ENCODE measurements around the gene ABHD17A.
A peak's percentile ranks its signal among the peaks of the same experiment; 100 is the strongest.

Gene ABHD17A

GRCh38 chr19:1851654-1852580 is 33.4 kb downstream of the ABHD17A start:
- DNase-seq, result peak; percentile 27

- DNase-seq, result no peak
Measured at GRCh38 chr19:1850809-1851653, 34.3 kb downstream of the ABHD17A start.

GRCh38 chr19:1849886-1850398 is 35.4 kb downstream of the ABHD17A start:
- no peak for DNase-seq

GRCh38 chr19:1849132-1849474 is 36.2 kb downstream of the ABHD17A start:
- DNase-seq, result no peak

- DNase-seq, result peak; percentile 97
Measured at GRCh38 chr19:1848399-1849131, 36.7 kb downstream of the ABHD17A start, which contains the start of gene REXO1. TSS of gene REXO1 (minus strand) at chr19:1848483. CDS start at chr19:1848358, 125 bp downstream.

- peak; percentile 51 for DNase-seq
Measured at GRCh38 chr19:1847684-1848398, 37.5 kb downstream of the ABHD17A start.

GRCh38 chr19:1847348-1847683 is 38.0 kb downstream of the ABHD17A start:
- DNase-seq, result no peak

- DNase-seq, result no peak
Measured at GRCh38 chr19:1846517-1847204, 38.6 kb downstream of the ABHD17A start.

GRCh38 chr19:1845642-1846041 is 39.7 kb downstream of the ABHD17A start:
- DNase-seq, result no peak

- DNase-seq, result no peak
Measured at GRCh38 chr19:1845125-1845515, 40.2 kb downstream of the ABHD17A start.

GRCh38 chr19:1844513-1845124 is 40.7 kb downstream of the ABHD17A start:
- DNase-seq, result no peak

GRCh38 chr19:1843646-1844394 is 41.5 kb downstream of the ABHD17A start:
- DNase-seq, result no peak

- no peak for DNase-seq
Measured at GRCh38 chr19:1843116-1843515, 42.2 kb downstream of the ABHD17A start.

GRCh38 chr19:1841209-1841924 is 43.9 kb downstream of the ABHD17A start:
- no peak for DNase-seq

GRCh38 chr19:1840541-1841115 is 44.7 kb downstream of the ABHD17A start:
- DNase-seq, result no peak

GRCh38 chr19:1839658-1840540 is 45.4 kb downstream of the ABHD17A start:
- no peak for DNase-seq

GRCh38 chr19:1837625-1838105 is 47.6 kb downstream of the ABHD17A start:
- DNase-seq, result peak; percentile 69

- no peak for DNase-seq
Measured at GRCh38 chr19:1837222-1837565, 48.1 kb downstream of the ABHD17A start.
